ENCODE data around the gene MSMO1.
"Not testable (repeated sequence)": the region's sequence is repeated elsewhere in the genome, so short reads cannot be mapped to it uniquely, and the experiment has no call there.

The MSMO1 gene

DNA sequence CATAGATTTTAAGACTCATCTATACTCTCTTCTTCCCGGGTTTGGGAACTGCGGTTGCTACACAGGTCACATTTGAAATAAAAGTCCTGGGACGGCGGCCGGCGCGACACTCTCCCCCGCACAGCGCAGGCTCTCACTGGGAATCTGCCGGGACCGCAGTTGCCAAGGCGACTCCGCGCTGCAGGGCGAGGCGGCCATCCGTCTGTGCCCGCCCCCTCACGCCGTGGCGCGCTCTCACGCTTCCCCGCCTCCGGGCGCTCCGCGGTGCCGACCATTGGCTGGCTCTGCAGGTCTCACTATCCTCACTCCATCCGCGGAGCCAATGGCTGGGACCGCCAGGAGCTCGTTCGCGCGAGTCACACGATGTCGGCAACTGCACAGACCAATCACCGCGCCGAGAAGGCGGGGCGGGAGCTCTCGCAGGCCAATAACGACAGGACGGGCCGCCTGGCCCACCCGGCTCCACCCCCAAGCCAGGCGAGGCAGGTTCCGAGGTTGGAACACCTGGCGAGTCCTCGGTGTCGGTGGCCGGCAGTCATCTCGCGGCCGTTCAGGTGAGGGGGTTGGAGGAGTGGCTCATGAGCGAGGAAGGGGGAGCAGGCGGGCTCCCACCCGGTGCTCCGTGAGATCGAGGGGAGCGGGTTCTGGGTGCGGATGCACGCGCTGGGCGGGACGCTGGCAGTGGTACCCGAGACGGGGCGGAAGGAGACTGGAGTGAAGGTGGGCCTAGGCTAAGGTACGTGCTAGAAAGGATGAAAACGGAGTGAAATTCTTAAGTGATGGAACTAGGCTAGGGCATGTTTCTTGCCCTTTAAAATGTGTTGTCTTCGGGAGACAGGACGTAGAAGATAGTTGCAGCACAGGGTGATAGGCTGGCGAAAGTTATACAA is at the start of gene MSMO1:
Gene MSMO1, plus strand, starts transcription at position 459 of the 890 bp plus-strand sequence. CDS start 5,702 bp downstream, outside the sequence.
- peak; percentile 84 to 96 (median 90) for DNase-seq (ENCODE audit: low read depth in 2 of 3, low spot score in 2 of 3)

DNA sequence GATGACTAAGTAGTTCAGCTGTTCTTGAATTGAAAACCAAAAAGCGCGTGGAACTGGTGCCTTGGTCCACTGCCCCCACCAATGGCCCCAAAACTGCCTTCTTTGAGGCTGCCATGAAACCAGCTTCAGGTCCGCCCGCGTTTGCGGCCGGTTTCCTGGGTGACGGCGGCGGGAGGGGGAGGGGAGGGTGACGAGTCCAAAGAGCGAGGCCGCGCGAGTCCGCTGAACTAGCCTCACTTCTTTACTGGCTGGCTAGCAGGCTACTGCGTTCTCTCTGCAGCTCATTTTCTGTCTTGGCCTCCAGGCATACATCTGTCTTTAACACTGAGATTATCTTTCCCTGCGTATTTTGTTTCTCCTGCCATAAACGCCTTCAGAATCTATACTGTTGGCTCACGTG is 47.9 kb upstream of the MSMO1 start:
- DNase-seq (ENCODE audit: low read depth in 2 of 3, low spot score in 2 of 3): not testable (repeated sequence)

DNA sequence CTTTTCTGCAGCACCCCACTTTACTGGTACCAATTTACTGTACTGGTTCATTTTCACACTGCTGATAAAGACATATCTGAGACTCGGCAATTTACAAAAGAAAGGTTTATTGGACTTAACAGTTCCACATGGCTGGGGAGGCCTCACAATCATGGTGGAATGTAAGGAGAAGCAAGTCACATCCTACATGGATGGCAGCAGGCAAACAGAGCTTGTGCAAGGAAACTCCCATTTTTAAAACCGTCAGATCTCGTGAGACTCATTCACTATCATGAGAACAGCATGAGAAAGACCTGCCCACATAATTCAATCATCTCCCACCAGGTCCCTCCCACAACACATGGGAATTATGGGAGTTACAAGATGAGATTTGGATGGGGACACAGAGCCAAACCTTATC is 42.8 kb upstream of the MSMO1 start:
- DNase-seq (ENCODE audit: low read depth in 2 of 3, low spot score in 2 of 3): not testable (repeated sequence)

DNA sequence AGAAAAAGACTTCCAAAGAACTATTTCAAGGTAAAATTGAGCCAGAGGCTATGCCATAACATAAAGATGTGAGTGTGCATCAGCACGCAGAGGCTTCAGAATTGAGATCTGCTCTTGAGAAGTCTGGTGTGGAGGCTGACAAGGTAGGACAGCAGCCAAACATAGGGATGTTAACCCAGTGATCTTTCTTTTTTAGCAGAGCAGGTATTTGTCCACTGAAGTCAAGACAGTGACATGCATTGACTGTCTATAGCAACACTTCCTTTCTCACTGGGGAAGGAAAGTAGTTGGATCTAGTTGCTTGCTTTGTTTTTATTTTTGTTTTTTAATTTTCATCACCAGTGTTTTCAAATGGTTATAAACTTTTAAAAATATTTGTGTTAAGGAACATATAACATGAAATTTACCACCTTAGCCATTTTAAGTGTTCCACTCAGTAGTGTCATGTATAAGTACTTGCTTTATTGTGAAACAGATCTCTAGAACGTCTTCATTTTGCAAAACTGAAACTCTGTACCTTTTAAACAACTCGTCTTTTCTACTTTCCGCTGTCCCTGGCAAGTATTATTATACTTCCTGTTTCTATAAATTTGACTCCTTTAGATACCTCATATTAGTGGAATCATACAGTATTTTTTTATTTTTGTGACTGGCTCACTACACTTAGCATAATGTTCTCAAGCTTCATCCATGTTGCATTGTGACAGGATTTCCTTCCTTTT is 40.7 kb upstream of the MSMO1 start:
- not testable (repeated sequence) for DNase-seq (ENCODE audit: low read depth in 2 of 3, low spot score in 2 of 3)

DNA sequence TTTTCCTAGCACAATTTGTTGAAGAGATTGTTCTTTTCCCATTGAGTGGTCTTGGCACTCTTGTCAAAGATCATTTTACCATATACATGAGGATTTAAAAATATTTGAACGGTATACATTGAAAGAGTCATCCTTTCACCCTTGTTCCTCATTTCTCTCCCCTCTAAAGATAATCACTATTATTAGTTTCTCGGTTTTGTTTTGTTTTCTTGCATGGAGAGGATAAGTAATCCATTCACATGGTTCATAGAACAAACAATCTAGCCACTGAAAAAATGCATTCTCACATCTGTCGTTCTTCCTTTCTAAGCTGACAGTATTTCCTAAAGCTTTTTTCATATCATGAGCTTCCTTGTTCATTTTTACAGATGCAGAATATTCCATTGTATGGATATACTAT is 39.2 kb upstream of the MSMO1 start:
- DNase-seq (ENCODE audit: low read depth in 2 of 3, low spot score in 2 of 3): no peak

DNA sequence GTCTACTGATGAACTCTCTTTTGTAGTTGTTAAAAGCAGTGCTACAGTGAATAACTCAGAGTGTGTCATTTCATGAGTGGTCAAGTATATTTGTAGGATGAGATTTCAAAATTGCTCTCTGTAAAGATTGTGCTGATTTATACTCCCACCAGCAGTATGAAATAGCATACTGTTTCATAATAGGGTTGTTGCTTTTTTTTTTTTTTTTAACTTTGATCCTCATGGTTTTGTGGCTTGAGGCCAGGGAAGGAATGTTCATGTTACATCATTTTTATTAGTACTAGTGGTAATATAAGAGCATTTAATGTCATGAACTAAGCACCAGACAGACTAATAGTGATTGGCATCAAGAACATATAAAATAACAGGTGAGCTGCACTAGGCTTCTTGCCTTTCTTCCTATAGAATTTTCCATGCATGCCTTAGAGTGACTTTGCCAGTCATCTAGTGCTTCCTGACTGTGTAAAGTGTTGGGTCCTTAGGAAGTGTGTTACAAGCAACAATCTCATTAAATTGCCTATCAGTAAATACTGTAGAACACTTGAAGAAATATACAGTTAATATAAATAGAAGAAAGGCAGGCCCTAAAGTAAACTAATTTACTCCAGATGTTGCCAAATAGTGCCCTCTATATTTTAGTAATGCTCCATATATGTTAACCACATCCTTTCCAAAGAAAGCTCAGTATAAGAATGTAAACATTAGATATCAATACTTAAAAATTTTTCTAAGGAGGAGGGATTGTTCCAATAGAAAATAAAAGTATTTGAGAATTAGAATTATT is 38.6 kb upstream of the MSMO1 start:
- DNase-seq (ENCODE audit: low read depth in 2 of 3, low spot score in 2 of 3): no peak

DNA sequence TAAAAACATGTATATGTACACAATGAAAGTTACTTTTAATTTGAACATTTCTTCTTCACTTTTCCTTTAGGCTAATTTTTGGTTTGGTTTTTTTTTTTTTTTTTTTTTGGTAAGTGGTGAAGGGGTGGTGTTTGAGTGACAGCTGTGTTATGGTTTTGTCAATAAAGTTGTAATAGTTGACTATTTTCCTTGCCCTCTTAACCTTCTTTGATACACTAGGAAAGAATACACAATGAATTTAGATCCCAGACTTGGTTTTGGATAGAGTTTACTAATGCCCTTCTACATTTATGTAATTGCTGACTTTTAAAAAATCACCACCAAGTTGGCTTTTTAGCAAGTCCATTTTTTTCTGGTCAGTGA is 38.1 kb upstream of the MSMO1 start:
- no peak for DNase-seq (ENCODE audit: low read depth in 2 of 3, low spot score in 2 of 3)

DNA sequence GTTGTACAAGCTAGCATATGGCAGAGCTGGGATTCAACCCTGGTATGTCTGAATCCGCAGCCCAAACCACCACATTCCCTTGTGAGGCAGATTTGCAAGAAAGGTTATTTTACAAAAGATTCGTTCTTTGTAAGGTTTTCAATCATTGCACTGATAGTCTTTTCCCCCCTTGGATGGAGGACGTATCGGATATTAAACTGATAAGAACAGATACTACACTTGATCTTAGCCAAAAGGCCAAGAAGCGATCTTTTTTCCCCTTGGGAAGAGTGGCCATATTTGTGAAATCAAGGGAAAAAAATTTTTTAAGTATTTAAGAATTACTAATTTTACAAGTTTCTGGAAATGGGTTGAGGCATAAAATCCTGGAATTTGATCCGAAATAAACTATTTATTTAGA is 34.4 kb upstream of the MSMO1 start:
- no peak for DNase-seq (ENCODE audit: low read depth in 2 of 3, low spot score in 2 of 3)

DNA sequence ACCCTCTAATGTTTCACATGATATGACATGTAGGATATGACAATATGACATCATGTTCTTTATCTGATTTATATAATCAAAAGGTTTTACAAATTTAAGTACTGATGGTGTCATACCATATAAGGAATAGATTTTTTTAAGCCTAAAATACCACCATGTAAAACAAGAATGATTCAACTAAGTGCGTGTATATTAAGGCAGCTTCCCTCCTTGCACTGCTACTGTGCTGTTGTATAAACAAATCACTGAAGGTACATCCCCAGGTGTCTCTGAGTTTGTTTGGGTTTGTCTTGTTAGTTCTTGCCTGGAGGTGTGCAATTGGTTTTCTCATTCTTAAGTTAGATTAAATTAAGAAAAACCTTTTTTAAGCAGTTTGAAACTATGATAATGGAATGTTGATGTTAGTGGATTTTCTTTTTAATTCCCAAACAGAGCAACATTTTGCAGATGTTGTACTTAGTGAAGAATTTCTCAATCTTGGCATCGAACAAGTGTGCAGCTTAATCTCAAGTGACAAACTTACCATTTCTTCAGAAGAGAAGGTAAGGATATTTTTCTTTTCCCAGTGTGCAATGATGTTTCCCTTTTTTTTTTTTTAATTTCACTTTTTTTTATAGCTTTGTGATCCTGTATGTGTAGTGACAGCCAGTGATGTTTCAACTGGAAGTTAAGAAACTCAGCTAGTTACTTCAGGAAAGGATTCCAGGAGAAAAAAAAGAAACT is 33.4 kb upstream of the MSMO1 start:
- DNase-seq (ENCODE audit: low read depth in 2 of 3, low spot score in 2 of 3): no peak

DNA sequence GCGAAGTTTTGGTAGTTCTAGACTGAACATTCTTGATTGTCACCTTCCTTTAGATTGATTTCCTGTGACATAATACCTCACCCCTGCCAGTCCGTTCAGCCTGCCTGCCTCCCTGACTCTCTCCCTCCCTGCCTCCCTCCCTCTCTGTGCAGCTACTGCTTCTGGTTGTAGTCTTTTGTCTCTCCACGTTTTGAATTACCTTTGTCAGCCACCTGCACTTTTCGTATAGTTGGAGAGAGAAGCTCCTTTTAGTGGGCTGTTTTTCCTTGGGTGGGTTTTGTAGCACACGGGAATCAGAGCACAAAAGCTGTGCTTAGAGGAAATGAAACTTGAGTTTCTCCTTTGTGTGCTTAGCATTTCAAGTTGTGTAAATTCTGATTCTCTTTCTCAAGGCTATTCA is 32.6 kb upstream of the MSMO1 start:
- DNase-seq (ENCODE audit: low read depth in 2 of 3, low spot score in 2 of 3): no peak

DNA sequence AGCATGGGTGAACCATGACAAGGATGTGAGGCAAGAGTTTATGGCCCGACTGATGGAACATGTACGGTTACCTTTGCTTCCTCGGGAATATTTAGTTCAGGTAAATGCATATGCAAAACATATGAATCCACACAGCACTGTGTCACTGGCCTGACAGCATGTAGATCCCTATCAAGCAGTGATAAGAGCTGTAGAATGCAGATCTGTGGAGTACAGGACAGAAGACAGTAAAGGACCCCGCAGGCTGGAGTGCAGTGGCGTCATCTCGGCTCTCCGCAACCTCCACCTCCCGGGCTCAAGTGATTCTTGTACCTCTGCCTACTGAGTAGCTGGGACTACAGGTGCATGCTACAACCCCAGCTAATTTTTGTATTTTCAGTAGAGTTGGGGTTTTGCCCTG is 29.8 kb upstream of the MSMO1 start:
- no peak for DNase-seq (ENCODE audit: low read depth in 2 of 3, low spot score in 2 of 3)

DNA sequence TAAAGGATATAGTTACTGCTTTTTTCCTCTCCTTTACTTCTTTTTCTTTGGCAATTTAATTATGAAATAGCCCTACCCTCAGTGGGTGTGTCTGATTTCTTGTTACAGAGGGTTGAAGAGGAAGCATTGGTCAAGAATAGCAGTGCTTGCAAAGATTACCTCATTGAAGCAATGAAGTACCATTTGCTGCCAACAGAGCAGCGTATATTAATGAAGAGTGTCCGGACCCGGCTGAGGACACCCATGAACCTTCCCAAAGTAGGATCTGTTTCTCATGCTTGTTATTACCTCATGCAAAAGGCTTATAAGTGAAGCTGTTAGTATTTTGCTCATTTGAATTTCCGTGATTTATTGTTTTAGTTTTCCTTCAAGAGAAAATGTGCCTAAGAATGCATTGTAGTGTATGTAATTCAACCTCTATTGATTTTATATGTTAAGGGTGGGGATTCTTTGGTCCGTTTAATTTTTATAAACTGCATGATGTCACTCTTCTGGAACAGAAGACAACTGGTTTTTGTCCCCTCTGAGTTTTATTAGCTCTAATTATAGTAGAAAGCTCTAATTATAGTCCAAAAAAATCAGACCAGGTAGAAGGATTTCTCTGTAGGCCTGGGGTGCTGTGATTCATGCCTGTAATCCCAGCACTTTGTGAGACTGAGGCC is 27.9 kb upstream of the MSMO1 start:
- no peak for DNase-seq (ENCODE audit: low read depth in 2 of 3, low spot score in 2 of 3)

DNA sequence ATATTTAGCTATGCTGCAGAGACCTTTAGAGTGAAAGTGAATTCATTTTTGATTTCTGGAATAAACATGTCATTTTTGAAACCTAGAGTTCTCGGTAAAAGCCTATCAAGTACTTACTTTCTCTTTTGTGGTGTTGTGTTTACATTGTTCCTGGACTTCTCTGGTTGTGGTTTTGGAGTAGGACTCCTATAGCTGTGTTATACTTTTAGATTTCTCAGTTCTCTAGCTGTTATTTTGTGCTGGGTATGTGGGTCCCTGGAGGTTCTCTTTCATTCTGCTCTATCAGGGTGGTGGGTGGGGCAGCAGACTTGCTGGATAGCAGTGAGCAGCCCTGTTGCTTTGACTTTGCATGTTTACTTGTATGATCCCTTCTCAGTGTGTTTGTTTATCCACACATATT is 25.6 kb upstream of the MSMO1 start:
- DNase-seq (ENCODE audit: low read depth in 2 of 3, low spot score in 2 of 3): no peak

DNA sequence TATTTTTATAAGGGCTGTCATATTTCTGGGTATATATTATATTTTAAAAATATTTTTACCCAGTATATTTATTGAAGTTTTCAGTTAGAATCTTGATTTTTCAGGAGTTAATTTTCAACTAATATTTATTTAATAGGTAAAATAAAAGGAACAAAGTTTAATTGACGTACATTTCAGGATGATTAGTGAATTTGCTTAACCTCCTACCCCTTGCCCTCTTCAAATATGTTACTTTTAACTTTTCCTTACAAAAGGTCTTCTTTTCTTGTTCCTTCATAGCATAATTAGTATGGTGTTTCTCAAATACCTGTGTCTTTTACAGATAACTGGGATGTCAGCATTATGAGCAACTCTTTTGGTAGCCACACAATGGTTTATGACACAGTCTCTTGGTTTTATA is 24.8 kb upstream of the MSMO1 start:
- DNase-seq (ENCODE audit: low read depth in 2 of 3, low spot score in 2 of 3): no peak

DNA sequence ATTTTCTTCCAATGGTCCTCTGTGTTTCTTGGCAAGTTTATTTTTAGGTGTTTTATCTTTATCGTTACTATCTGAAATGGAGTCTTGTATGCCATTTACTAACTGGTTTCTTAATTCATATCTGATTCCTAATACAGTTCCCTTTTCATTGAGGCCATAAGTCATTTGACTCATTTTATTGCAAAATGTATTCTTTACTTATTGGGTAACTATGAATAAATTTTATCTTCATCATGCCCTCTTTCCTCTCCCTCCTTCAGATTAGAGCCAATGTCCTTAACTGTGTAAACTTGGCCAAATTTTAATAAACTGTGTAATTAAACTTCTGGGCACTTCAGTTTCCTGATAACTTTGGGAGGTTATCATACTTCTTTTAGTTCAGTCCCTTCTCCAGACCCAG is 19.3 kb upstream of the MSMO1 start:
- no peak for DNase-seq (ENCODE audit: low read depth in 2 of 3, low spot score in 2 of 3)

DNA sequence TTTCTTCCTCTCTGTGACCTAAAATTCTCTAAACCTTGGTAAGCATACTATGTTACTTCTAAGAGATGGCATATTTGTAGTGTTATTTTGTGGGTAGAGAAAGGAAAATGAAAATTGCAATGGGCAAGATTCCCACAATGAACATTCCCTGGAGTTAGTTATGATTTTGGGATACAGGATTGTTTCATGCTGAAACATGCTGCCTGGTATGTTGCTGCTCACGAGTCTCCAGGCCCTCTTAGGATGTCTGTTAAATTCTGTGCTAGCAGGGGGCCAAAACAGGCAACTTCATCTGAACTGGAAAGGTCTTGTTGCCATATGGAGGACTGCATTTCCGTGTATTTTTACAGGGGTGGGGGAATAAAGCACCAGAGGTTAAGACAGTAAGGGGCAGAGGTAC is 18.9 kb upstream of the MSMO1 start:
- no peak for DNase-seq (ENCODE audit: low read depth in 2 of 3, low spot score in 2 of 3)

DNA sequence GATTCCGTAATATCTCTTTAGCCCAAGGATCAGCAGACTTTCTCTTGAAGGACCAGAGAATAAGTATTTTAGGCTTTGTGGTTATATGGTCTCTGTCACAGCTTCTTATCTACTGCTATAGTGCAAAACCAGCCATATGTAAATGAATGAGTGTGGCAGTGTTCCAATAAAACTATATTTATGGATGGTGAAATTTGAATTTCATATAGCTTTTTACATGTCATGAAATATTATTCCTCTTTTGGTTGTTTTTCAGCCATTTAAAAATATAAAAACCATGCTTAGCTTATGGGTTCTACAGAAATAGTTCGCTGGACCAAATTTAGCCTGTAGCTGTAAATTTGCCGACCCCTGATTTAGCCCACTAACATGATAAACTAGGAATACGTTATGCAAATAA is 18.0 kb upstream of the MSMO1 start:
- no peak for DNase-seq (ENCODE audit: low read depth in 2 of 3, low spot score in 2 of 3)

DNA sequence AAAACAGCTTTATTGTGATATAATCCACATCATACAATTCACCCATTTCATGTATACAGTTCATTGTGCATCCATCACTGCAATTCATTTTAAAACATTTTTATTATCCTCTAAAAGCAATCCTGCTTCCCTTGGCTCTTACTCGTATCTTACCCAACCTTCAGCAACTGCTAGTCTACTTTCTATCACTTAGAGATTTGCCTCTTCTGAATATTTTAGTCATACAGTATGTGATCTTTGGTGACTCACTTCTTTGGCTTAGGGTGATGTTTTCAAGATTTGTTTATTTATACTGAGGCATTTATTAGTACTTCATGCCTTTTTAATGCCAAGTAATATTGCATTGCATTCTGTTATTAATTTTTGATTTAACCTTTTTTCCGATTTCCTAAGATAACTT is 15.0 kb upstream of the MSMO1 start:
- no peak for DNase-seq (ENCODE audit: low read depth in 2 of 3, low spot score in 2 of 3)

DNA sequence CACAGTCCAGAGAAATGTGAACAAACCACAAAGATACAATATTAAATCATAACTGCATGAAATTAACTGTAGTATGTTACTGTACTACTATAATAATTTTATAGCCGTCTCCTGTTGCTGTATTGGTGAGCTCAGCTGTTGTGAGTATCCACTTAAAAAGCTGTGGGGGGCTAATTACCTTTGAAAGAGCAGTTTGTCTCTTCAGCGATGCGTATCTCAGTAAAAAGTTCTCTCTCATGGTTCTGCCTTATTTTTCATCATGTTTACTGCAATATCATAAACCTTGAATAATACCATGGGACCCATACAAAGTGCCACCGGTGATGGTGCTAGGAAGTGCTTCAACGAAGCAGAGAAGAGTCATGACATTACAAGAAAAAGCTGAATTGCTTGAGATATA is 8.4 kb upstream of the MSMO1 start:
- no peak for DNase-seq (ENCODE audit: low read depth in 2 of 3, low spot score in 2 of 3)

DNA sequence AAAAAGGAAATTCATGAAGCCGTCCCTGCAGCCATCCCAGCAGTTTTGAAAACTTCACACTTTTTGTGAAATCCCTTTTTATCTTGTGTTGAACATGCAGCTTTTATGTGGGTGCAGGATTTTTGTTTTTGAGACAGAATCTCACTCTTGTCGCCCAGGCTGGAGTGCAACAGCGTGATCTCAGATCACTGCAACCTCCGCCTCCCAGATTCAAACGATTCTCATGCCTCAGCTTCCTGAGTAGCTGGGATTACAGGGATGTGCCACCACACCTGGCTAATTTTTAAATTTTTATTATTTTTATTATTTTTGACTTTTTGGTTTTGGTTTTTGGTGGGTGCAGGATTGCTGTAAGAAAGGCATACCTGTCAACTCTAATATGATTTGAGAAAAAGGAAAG is 8.0 kb upstream of the MSMO1 start:
- no peak for DNase-seq (ENCODE audit: low read depth in 2 of 3, low spot score in 2 of 3)
